Spleen (tissue), 7 donors: ENCODE measurements around the gene NINJ1.

ENCODE experiments used
- CTCF ChIP-seq, 11 experiments: fragments of 200-600 bp in 7 of 11; fragments of 450-650 bp in 4 of 11; sonication (generic) in 4 of 11; IDR thresholded peaks in 8 of 11; conservative IDR thresholded peaks in 3 of 11; 1 replicate in 7 of 11; 2 replicates in 4 of 11; pipeline versions ENCODE4 v1.4.0 to v1.8.0; 2016 to 2021; ENCODE audit warnings: antibody characterized with exemption in 11 of 11, inconsistent platforms in 4 of 11, mild to moderate bottlenecking in 1 of 11
- POLR2A ChIP-seq, 3 donors: fragments of 450-650 bp; IDR thresholded peaks; one replicate each; pipeline ENCODE4 v1.5.1; 2017; ENCODE audit warnings: antibody characterized with exemption in 3 of 3, mild to moderate bottlenecking in 1 of 3
- POLR2AphosphoS5 ChIP-seq, 3 donors: sonication (generic); formaldehyde crosslinking; IDR thresholded peaks; one replicate each; pipeline ENCODE4 v1.5.1; 2017; ENCODE audit warnings: antibody characterized with exemption in 3 of 3
- donor health status: DM: no; HTN: no; CAD: no; lungs with moderate emphysema.
- donor health status: DM: no; HTN: no; CAD: no.
- donor health status: DM: no; HTN: no; CAD: no.

DNA sequence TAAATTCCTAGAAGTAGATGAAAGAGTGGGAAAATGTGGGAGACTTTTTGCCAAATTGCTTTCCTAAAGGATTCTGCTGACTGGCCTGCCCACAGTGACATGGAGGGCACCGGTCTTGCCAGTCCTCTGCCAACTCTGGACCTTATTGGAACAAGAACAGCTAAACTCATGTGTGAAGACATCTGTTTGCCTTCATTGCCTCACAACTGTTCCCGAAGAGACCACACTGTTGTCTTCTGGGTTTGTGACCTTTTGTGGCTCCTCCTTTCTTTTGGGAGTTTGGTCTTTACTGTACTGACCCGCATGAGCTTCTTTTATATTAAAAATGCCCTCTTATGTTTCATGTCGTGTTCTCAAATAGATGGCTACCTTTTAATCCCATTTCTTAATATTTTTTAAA is 33.8 kb upstream of the NINJ1 start:
- no peak for TF ChIP-seq CTCF (IDR thresholded peaks at IDR 0.05 in 8 of 11, conservative IDR thresholded peaks at IDR 0.05 in 3 of 11)
- no peak for TF ChIP-seq POLR2A (IDR thresholded peaks at IDR 0.05)
- TF ChIP-seq POLR2AphosphoS5 (IDR thresholded peaks at IDR 0.05) = no peak
